ENCODE measurements around the gene PRR7. TPM values are rescaled to one million over a fixed set of nuclear protein-coding genes. Genes with fewer than 3 reads are reported as not detected.

Gene PRR7
- total and polyA plus RNA-seq, 5 donors, result 0.27 to 0.45 (median 0.34) TPM; not detected in 1

GRCh38 chr5:177425196-177425800, 21.3 kb upstream of the PRR7 start:
- 32% methylated on average over 13 of the region's 13 CpGs for WGBS
- Histone ChIP-seq H3K4me1 (ENCODE audit: control insufficient read depth, insufficient read depth, low read length) (peaks cover 11% of the 10 kb centered on the region), H3K9me3 (ENCODE audit: control insufficient read depth, low read length) (no peaks in the 10 kb centered on the region), H3K4me3 (ENCODE audit: low read length) (peak overlapping the region; percentile 57), H3K27ac (ENCODE audit: low read length) (peak overlapping the region; percentile 92), H3K27me3 (ENCODE audit: control insufficient read depth, insufficient read depth) (no peaks in the 10 kb centered on the region)
- intact Hi-C loops (cut with DNase I), result no loop called here
- ATAC-seq (peak in 1 of 2 donors; percentile 0), DNase-seq (peak in 1 of 3 donors; percentile 79)

- DNase-seq, result peak; percentile 99 to 100 (median 100)
- intact Hi-C loops (cut with DNase I), result no loop called here
- Histone ChIP-seq H3K9me3 (ENCODE audit: control insufficient read depth, low read length) (no peaks in the 10 kb centered on the region), H3K4me3 (ENCODE audit: low read length) (peak overlapping the region; percentile 57), H3K27me3 (ENCODE audit: control insufficient read depth, insufficient read depth) (no peaks in the 10 kb centered on the region), H3K4me1 (ENCODE audit: control insufficient read depth, insufficient read depth, low read length) (peaks cover 11% of the 10 kb centered on the region), H3K27ac (ENCODE audit: low read length) (peak overlapping the region; percentile 92)
- peak; percentile 98 for ATAC-seq
- under 1% methylated on average over 52 of the region's 52 CpGs for WGBS
Measured at GRCh38 chr5:177425801-177426565, 20.6 kb upstream of the PRR7 start.

- under 1% methylated on average over 82 of the region's 82 CpGs for WGBS
- intact Hi-C loops (cut with DNase I), result no loop called here
- peak; percentile 41 to 84 (median 76) for DNase-seq
- H3K27ac ChIP-seq (ENCODE audit: low read length), result peak within 1 kb of the TSS; percentile 93
- H3K4me3 ChIP-seq (ENCODE audit: low read length), result peak within 1 kb of the TSS; percentile 89
- no peak for ATAC-seq
- H3K4me1 ChIP-seq (ENCODE audit: control insufficient read depth, insufficient read depth, low read length), result peaks cover 11% of the 10 kb centered on the region
- H3K27me3 ChIP-seq (ENCODE audit: control insufficient read depth, insufficient read depth), result no peaks in the 10 kb centered on the region
- no peaks in the 10 kb centered on the region for H3K9me3 ChIP-seq (ENCODE audit: control insufficient read depth, low read length)
Measured at GRCh38 chr5:177426566-177427210, 19.9 kb upstream of the PRR7 start, which contains the start of gene GRK6. Gene GRK6 (plus strand): TSS chr5:177426676. CDS start chr5:177426846, 170 bp downstream.

- Histone ChIP-seq H3K27me3 (ENCODE audit: control insufficient read depth, insufficient read depth) (no peaks in the 10 kb centered on the region), H3K4me3 (ENCODE audit: low read length) (peak overlapping the region; percentile 89), H3K9me3 (ENCODE audit: control insufficient read depth, low read length) (no peaks in the 10 kb centered on the region), H3K27ac (ENCODE audit: low read length) (no peak overlapping the region), H3K4me1 (ENCODE audit: control insufficient read depth, insufficient read depth, low read length) (peaks cover 11% of the 10 kb centered on the region)
- peak in 1 of 3 donors; percentile 30 for DNase-seq
- 11% methylated on average over 11 of the region's 11 CpGs for WGBS
- ATAC-seq, result no peak
- intact Hi-C loops (cut with DNase I), result no loop called here
Measured at GRCh38 chr5:177427211-177427822, 19.3 kb upstream of the PRR7 start.

- ATAC-seq (no peak), DNase-seq (peak in 2 of 3 donors; percentile 50 to 60)
- Histone ChIP-seq H3K27me3 (ENCODE audit: control insufficient read depth, insufficient read depth) (no peaks in the 10 kb centered on the region), H3K4me1 (ENCODE audit: control insufficient read depth, insufficient read depth, low read length) (peaks cover 11% of the 10 kb centered on the region), H3K4me3 (ENCODE audit: low read length) (peak overlapping the region; percentile 89), H3K9me3 (ENCODE audit: control insufficient read depth, low read length) (no peaks in the 10 kb centered on the region), H3K27ac (ENCODE audit: low read length) (no peak overlapping the region)
- intact Hi-C loops (cut with DNase I), result no loop called here
- 74% methylated on average over 11 of the region's 11 CpGs for WGBS
Measured at GRCh38 chr5:177427919-177428573, 18.6 kb upstream of the PRR7 start.

- Histone ChIP-seq H3K4me3 (ENCODE audit: low read length) (no peak overlapping the region), H3K9me3 (ENCODE audit: control insufficient read depth, low read length) (no peaks in the 10 kb centered on the region), H3K27me3 (ENCODE audit: control insufficient read depth, insufficient read depth) (no peaks in the 10 kb centered on the region), H3K4me1 (ENCODE audit: control insufficient read depth, insufficient read depth, low read length) (peaks cover 11% of the 10 kb centered on the region), H3K27ac (ENCODE audit: low read length) (no peak overlapping the region)
- ATAC-seq (no peak), DNase-seq (peak in 2 of 3 donors; percentile 33 to 45)
- WGBS, result 86% methylated on average over 10 of the region's 10 CpGs
- intact Hi-C loops (cut with DNase I), result no loop called here
Measured at GRCh38 chr5:177428574-177429217, 17.9 kb upstream of the PRR7 start.

- Histone ChIP-seq H3K9me3 (ENCODE audit: control insufficient read depth, low read length) (no peaks in the 10 kb centered on the region), H3K4me1 (ENCODE audit: control insufficient read depth, insufficient read depth, low read length) (peaks cover 11% of the 10 kb centered on the region), H3K4me3 (ENCODE audit: low read length) (no peak overlapping the region), H3K27me3 (ENCODE audit: control insufficient read depth, insufficient read depth) (no peaks in the 10 kb centered on the region), H3K27ac (ENCODE audit: low read length) (no peak overlapping the region)
- 82% methylated on average over 6 of the region's 6 CpGs for WGBS
- intact Hi-C loops (cut with DNase I), result no loop called here
- DNase-seq (peak; percentile 61 to 86 (median 79)), ATAC-seq (no peak)
Measured at GRCh38 chr5:177429248-177430040, 17.2 kb upstream of the PRR7 start.

GRCh38 chr5:177430140-177430951, 16.3 kb upstream of the PRR7 start:
- no peak for ATAC-seq
- DNase-seq, result peak in 1 of 3 donors; percentile 46
- Histone ChIP-seq H3K4me3 (ENCODE audit: low read length) (no peak overlapping the region), H3K9me3 (ENCODE audit: control insufficient read depth, low read length) (no peaks in the 10 kb centered on the region), H3K27ac (ENCODE audit: low read length) (no peak overlapping the region), H3K4me1 (ENCODE audit: control insufficient read depth, insufficient read depth, low read length) (peaks cover 11% of the 10 kb centered on the region), H3K27me3 (ENCODE audit: control insufficient read depth, insufficient read depth) (no peaks in the 10 kb centered on the region)
- WGBS, result 89% methylated on average over 26 of the region's 26 CpGs
- intact Hi-C loops (cut with DNase I), result no loop called here

- intact Hi-C loops (cut with DNase I), result no loop called here
- 89% methylated on average over 7 of the region's 7 CpGs for WGBS
- peaks cover 7% of the 10 kb centered on the region for H3K4me1 ChIP-seq (ENCODE audit: control insufficient read depth, insufficient read depth, low read length)
- no peaks in the 10 kb centered on the region for H3K27me3 ChIP-seq (ENCODE audit: control insufficient read depth, insufficient read depth)
- no peak overlapping the region for H3K27ac ChIP-seq (ENCODE audit: low read length)
- H3K9me3 ChIP-seq (ENCODE audit: control insufficient read depth, low read length), result no peaks in the 10 kb centered on the region
- H3K4me3 ChIP-seq (ENCODE audit: low read length), result no peak overlapping the region
- no peak for ATAC-seq
- no peak for DNase-seq
Measured at GRCh38 chr5:177430972-177431316, 15.7 kb upstream of the PRR7 start.

All from right cardiac atrium (tissue), 5 donors.